HepG2 (cell line): ENCODE results near the gene PANK1. TPM values are rescaled to one million over a fixed set of nuclear protein-coding genes. Genes with fewer than 3 reads are reported as not detected.

ENCODE experiments used
- ARID5B ChIP-seq: IDR thresholded peaks from 2 replicates; pipeline ENCODE4 v1.4.0; 2020; ENCODE audit warnings: mild to moderate bottlenecking, missing genetic modification reagents
- HNF4A ChIP-seq: sonication (generic); formaldehyde crosslinking; IDR thresholded peaks from 2 replicates; pipeline ENCODE4 v1.4.0; 2020; ENCODE audit warnings: missing genetic modification reagents
- MEIS2 ChIP-seq: sonication (generic); formaldehyde crosslinking; IDR thresholded peaks from 2 replicates; pipeline ENCODE4 v1.9.0; 2021; ENCODE audit warnings: mild to moderate bottlenecking, missing genetic modification reagents
- NCOA1 ChIP-seq: sonication (generic); formaldehyde crosslinking; IDR thresholded peaks from 2 replicates; pipeline ENCODE4 v1.9.0; 2021; ENCODE audit warnings: missing genetic modification reagents
- RERE ChIP-seq: IDR thresholded peaks from 2 replicates; pipeline ENCODE4 v1.6.1; 2016; ENCODE audit warnings: low read depth, missing genetic modification reagents, missing compliant biosample characterization
- TRIM22 ChIP-seq: fragments of 450-650 bp; IDR thresholded peaks from 2 replicates; pipeline ENCODE4 v1.6.1; 2017
- ZNF720 ChIP-seq: sonication (generic); formaldehyde crosslinking; IDR thresholded peaks from 2 replicates; pipeline ENCODE4 v1.4.0; 2020; ENCODE audit warnings: missing genetic modification reagents
- polyA plus RNA-seq, 8 experiments: library from polyadenylated mRNA; depleted of rRNA in 3 of 8; stranded (reverse) in 7 of 8; unstranded in 1 of 8; fragments of >200 nt; fragmentation: Illumina TruSeq in 4 of 8; extraction: Trizol in 4 of 8; gene quantifications; 2 replicates each; pipeline versions ENCODE4 v1.2.1 to v1.2.3, GENCODE V29; 2011 to 2016; ENCODE audit warnings: low read depth in 4 of 8, missing spikeins in 1 of 8, mixed read lengths in 1 of 8; ENCODE audit not compliant: insufficient read depth in 1 of 8
- total RNA-seq, 5 experiments: library from RNA; depleted of rRNA; stranded (reverse); fragments of >200 nt; fragmentation: Illumina TruSeq; extraction: Trizol; gene quantifications; 2 replicates each; pipeline ENCODE4 v1.2.3, GENCODE V29; 2016; ENCODE audit warnings: low read depth in 1 of 5

Gene PANK1
- total and polyA plus RNA-seq, 2 of the 13 experiments (the other 11 are each of a cell fraction or from before 2014, with no cell fraction given): 18.2 to 33.3 TPM

- TF ChIP-seq TRIM22 (no peak), ARID5B (CRISPR knock-in tag) (peak; percentile 75), NCOA1 (peak; percentile 96), ZNF720 (CRISPR knock-in tag) (no peak), MEIS2 (no peak; the same call in 1 of the 2 replicates), RERE (CRISPR knock-in tag) (peak; percentile 16; the same call in 1 of the 2 replicates), HNF4A (peak; percentile 77)
Measured at GRCh38 chr10:89643812-89644690, 991 bp downstream of the PANK1 start (continued).
